GM12875 (cell line): ENCODE data around the gene C12orf75.

Experiments used
- H3K4me3 ChIP-seq: one replicate; pipeline ENCODE4 v1.5.1; 2011; ENCODE audit warnings: low read depth, low read length, control low read depth
- TF ChIP-seq, protein P1 (sequence below): IDR thresholded peaks from 2 replicates; pipeline ENCODE4 v1.5.1; 2011; ENCODE audit warnings: low read depth, mild to moderate bottlenecking, control low read depth, inconsistent platforms, low read length, moderate library complexity, borderline replicate concordance; ENCODE audit not compliant: insufficient read depth

Gene C12orf75

DNA sequence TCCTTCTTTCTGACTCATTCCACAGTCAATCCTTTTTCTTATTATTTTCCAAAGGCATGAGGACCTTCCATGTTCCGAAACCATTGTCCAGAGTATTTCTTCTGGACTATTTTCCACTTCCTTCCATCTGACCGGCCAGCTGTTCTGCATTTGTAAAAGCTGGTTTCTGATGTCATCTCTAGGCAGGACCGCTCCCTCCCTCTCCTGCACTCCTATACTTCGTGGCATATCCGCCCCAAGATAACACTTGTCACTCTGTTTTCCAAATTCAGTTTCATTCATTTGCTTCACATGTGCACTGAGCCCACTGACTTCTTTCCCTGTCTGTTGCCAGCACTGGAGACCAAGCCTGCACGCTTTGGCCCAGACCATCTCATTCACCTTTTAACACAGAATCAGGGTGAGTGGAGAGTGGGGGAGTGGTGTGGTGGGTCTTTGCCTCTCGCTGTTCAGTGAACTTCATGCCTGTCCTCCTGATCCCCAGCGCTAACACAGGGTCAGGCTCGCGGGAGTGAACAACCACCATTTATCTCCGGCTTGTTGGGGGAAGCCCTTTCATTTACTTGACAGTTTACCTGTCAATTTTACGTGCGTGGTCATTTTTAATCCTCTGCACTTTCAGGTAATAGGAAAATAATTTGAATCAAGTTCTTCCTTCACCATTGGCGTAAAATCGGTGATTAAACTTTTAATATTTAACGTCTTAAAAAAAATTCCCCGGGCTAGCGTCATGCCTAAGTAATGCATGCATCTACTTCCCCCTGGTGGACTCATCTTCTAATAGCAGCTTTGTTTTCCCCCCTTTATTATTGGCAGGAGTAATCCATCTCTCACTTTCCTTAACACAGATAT is 52.5 kb downstream of the C12orf75 start:
- no peak overlapping the region for H3K4me3 ChIP-seq
- TF ChIP-seq, protein P1, sequence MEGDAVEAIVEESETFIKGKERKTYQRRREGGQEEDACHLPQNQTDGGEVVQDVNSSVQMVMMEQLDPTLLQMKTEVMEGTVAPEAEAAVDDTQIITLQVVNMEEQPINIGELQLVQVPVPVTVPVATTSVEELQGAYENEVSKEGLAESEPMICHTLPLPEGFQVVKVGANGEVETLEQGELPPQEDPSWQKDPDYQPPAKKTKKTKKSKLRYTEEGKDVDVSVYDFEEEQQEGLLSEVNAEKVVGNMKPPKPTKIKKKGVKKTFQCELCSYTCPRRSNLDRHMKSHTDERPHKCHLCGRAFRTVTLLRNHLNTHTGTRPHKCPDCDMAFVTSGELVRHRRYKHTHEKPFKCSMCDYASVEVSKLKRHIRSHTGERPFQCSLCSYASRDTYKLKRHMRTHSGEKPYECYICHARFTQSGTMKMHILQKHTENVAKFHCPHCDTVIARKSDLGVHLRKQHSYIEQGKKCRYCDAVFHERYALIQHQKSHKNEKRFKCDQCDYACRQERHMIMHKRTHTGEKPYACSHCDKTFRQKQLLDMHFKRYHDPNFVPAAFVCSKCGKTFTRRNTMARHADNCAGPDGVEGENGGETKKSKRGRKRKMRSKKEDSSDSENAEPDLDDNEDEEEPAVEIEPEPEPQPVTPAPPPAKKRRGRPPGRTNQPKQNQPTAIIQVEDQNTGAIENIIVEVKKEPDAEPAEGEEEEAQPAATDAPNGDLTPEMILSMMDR = peak; percentile 54; the same call in 1 of the 2 replicates

DNA sequence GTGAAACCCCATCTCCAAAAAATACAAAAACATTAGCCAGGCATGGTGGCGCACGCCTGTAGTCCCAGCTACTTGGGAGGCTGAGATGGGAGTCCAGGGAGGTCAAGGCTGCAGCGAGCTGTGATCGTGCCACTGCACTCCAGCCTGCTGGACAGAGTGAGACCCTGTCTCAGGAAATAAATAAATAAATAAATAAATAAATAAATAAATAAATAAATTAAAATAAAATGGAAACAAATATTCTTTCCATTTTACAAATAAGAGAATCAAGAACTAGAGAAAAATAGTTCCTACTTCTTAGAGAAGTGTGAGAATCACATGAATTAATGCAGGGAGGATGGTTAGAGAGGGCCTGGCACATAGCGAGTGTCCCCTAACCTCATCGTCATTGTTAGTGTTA is 53.7 kb downstream of the C12orf75 start:
- no peak overlapping the region for H3K4me3 ChIP-seq
- TF ChIP-seq, protein P1 = no peak

DNA sequence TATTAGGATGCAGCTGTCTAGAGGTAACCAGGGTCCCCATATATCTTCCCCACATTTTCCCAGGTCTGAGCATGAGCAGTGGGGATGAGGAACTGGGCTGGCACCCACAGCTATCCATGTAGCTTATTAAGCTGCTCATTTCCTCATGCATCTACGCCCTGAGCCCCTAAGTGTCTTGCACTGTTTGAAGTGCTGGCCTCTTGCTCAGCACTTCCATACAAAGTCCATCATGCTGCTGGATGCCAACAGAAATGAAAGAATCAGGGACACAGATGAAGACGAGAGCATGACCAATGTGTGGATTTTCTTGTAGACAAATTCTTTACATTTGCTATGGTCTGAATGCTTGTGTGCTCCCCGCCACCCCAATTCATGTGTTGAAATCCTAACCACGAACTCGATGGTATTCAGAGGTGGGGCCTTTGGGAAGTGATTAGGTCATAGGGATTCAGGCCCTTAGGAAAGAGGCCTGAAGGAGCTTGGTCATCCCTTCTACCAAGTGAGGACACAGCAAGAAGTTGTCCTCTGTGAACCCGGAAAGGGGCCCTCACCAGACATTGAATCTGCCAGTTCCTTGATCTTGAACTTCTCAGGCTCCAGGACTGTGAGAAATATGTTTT is 54.5 kb downstream of the C12orf75 start:
- no peak overlapping the region for H3K4me3 ChIP-seq

DNA sequence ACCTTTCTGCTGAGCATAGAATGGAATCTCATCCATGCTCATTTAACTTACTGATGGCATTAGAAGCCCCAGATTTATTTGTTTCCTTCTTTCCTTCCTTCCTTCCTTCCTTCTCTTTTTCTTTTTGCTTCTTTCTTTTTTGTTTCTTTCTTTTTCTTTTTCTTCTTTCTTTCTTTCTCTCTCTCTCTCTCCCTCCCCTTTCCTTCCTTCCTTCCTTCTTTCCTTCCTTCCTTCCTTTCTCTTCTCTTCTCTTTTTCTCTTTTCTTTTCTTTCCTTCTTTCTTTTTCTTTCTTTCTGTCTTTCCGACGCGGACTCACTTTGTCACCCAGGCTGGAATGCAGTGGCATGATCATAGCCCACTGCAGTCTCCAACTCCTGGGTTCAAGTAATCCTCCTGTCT is 55.9 kb downstream of the C12orf75 start:
- TF ChIP-seq, protein P1 = no peak

More for the DNA sequence above, 54.5 kb downstream of the C12orf75 start:
- TF ChIP-seq, protein P1 = no peak

DNA sequence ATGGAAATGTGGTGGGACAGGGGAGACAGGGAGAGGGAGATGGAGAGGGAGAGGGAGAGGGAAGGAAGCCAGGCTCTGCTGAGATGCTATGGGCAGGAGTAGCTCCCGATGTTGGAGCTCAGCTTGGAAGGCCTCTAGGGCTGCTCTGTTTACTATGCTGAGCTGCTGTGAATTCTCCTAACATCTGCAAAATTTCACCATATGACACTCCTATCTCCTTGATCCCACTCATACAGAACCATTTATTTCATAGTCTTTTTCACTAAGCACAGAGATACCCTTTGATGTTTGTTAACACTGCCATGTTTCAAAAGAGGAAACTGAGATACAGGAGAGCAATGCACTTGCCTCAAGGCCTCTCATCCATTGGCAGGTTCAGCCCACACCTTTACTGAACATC is 60.7 kb downstream of the C12orf75 start:
- TF ChIP-seq, protein P1 = no peak
- H3K4me3 ChIP-seq = no peak overlapping the region

More for the DNA sequence above, 55.9 kb downstream of the C12orf75 start:
- H3K4me3 ChIP-seq = no peak overlapping the region

DNA sequence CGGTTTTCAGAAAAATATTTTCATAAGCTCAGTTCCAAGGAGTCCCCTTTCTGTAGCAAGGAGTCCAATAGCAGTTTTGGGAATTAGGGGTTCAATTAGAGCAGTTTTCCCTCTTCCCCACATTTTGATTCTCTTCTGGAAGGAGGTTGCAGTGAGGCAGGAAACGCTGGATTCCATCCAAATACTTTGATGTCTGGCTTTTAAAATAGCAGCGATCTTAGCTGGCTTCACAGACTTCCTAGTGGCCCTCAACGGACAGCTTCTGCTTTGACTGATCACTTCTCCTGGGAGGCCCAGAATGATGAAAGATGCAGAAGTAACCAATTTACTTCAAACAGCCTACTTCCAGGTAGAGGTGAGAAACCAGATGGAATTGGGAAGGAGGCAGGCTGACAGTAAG is 63.1 kb downstream of the C12orf75 start:
- TF ChIP-seq, protein P1 = no peak
- H3K4me3 ChIP-seq = no peak overlapping the region
